HL-60 (cell line): ENCODE measurements around the gene GOLGA6L10.
"Not testable (repeated sequence)": the region's sequence is repeated elsewhere in the genome, so short reads cannot be mapped to it uniquely, and the experiment has no call there.

ENCODE experiments used
- GABPA ChIP-seq: IDR thresholded peaks from 2 replicates; pipeline ENCODE4 v1.6.1; 2012; ENCODE audit warnings: low read depth
- POLR2AphosphoS5 ChIP-seq: IDR thresholded peaks from 2 replicates; pipeline ENCODE4 v1.6.1; 2012; ENCODE audit warnings: low read depth
- SPI1 ChIP-seq: IDR thresholded peaks from 2 replicates; pipeline ENCODE4 v1.6.1; 2012; ENCODE audit warnings: low read depth, mild to moderate bottlenecking, borderline replicate concordance
- TF ChIP-seq, protein P1 (sequence below): IDR thresholded peaks from one replicate; pipeline ENCODE4 v1.5.1; 2011; ENCODE audit warnings: low read length, control low read depth, inconsistent platforms; ENCODE audit not compliant: insufficient read depth
- TF ChIP-seq, protein P2 (sequence below): IDR thresholded peaks from 2 replicates; pipeline ENCODE4 v1.6.1; 2012; ENCODE audit warnings: low read depth; ENCODE audit not compliant: insufficient replicate concordance

DNA sequence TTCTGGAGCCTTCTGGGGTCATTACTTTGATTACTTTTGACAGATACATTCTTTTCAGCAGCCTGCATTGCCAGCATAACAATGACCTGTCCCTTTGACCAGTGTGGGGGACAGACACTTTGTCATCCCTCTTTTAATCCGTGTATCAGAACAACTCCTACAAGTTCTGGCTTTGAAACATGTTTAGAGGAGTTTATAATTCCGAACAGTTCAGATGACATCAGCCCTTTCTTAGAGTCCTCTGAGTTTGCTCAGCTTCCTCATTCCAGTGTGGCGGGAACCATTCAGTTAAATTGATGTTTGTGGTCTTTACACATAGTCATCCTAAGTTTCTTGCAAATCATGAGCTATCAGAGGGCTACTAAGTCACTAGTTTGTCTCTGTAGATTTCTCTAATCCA lies 13.5 kb upstream of the GOLGA6L10 start:
- TF ChIP-seq, protein P1, sequence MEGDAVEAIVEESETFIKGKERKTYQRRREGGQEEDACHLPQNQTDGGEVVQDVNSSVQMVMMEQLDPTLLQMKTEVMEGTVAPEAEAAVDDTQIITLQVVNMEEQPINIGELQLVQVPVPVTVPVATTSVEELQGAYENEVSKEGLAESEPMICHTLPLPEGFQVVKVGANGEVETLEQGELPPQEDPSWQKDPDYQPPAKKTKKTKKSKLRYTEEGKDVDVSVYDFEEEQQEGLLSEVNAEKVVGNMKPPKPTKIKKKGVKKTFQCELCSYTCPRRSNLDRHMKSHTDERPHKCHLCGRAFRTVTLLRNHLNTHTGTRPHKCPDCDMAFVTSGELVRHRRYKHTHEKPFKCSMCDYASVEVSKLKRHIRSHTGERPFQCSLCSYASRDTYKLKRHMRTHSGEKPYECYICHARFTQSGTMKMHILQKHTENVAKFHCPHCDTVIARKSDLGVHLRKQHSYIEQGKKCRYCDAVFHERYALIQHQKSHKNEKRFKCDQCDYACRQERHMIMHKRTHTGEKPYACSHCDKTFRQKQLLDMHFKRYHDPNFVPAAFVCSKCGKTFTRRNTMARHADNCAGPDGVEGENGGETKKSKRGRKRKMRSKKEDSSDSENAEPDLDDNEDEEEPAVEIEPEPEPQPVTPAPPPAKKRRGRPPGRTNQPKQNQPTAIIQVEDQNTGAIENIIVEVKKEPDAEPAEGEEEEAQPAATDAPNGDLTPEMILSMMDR: not testable (repeated sequence)
- TF ChIP-seq GABPA, POLR2AphosphoS5, SPI1: not testable (repeated sequence)
- TF ChIP-seq, protein P2, sequence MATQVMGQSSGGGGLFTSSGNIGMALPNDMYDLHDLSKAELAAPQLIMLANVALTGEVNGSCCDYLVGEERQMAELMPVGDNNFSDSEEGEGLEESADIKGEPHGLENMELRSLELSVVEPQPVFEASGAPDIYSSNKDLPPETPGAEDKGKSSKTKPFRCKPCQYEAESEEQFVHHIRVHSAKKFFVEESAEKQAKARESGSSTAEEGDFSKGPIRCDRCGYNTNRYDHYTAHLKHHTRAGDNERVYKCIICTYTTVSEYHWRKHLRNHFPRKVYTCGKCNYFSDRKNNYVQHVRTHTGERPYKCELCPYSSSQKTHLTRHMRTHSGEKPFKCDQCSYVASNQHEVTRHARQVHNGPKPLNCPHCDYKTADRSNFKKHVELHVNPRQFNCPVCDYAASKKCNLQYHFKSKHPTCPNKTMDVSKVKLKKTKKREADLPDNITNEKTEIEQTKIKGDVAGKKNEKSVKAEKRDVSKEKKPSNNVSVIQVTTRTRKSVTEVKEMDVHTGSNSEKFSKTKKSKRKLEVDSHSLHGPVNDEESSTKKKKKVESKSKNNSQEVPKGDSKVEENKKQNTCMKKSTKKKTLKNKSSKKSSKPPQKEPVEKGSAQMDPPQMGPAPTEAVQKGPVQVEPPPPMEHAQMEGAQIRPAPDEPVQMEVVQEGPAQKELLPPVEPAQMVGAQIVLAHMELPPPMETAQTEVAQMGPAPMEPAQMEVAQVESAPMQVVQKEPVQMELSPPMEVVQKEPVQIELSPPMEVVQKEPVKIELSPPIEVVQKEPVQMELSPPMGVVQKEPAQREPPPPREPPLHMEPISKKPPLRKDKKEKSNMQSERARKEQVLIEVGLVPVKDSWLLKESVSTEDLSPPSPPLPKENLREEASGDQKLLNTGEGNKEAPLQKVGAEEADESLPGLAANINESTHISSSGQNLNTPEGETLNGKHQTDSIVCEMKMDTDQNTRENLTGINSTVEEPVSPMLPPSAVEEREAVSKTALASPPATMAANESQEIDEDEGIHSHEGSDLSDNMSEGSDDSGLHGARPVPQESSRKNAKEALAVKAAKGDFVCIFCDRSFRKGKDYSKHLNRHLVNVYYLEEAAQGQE: not testable (repeated sequence)
